DND-41 (cell line): ENCODE data around the gene HSDL2.

ENCODE experiments used
- ATAC-seq: fragments of 200-7000 bp; cut with Tn5 transposase; 3 replicates; pipeline ENCODE4 v1.9.1; 2021; ENCODE audit warnings: low read depth; ENCODE audit not compliant: insufficient read depth
- DNase-seq: peaks from one replicate; pipeline ENCODE4 v3.0.0-alpha.2; 2020
- H2AFZ ChIP-seq: 2 replicates; pipeline ENCODE4 v1.6.0; 2012; ENCODE audit warnings: low read depth, low read length
- H3K27ac ChIP-seq: 2 replicates; pipeline ENCODE4 v1.5.1; 2012; ENCODE audit warnings: low read length, inconsistent platforms
- H3K27me3 ChIP-seq: fragments of 200-600 bp; sonication (generic); 2 replicates; pipeline ENCODE4 v1.6.0; 2012; ENCODE audit warnings: low read length, mild to moderate bottlenecking, inconsistent platforms; ENCODE audit not compliant: insufficient read depth, poor library complexity
- H3K36me3 ChIP-seq: 2 replicates; pipeline ENCODE4 v1.5.1; 2012; ENCODE audit warnings: low read length, inconsistent platforms; ENCODE audit not compliant: insufficient read depth
- H3K4me1 ChIP-seq: 2 replicates; pipeline ENCODE4 v1.5.1; 2012; ENCODE audit warnings: mild to moderate bottlenecking, low read length; ENCODE audit not compliant: insufficient read depth
- H3K4me2 ChIP-seq: 2 replicates; pipeline ENCODE4 v1.6.0; 2012; ENCODE audit warnings: mild to moderate bottlenecking, moderate library complexity, low read length, inconsistent platforms; ENCODE audit not compliant: insufficient read depth
- H3K4me3 ChIP-seq, 2 experiments: fragments of 200-600 bp in 1 of 2; shearing (Covaris generic) in 1 of 2; 2 replicates each; pipeline ENCODE4 v1.5.1; 2012 to 2016; ENCODE audit warnings: inconsistent platforms in 2 of 2, low read length in 2 of 2, mild to moderate bottlenecking in 2 of 2, low read depth in 1 of 2, moderate library complexity in 1 of 2
- H3K79me2 ChIP-seq: 2 replicates; pipeline ENCODE4 v1.6.0; 2012; ENCODE audit warnings: low read length, inconsistent platforms; ENCODE audit not compliant: insufficient read depth
- H3K9ac ChIP-seq: 2 replicates; pipeline ENCODE4 v1.6.0; 2012; ENCODE audit warnings: low read depth, mild to moderate bottlenecking, inconsistent platforms, low read length, moderate library complexity
- H3K9me3 ChIP-seq: 2 replicates; pipeline ENCODE4 v1.5.1; 2012; ENCODE audit warnings: low read length, moderate library complexity, mild to moderate bottlenecking, inconsistent platforms; ENCODE audit not compliant: insufficient read depth, severe bottlenecking
- H4K20me1 ChIP-seq: 2 replicates; pipeline ENCODE4 v1.6.0; 2012; ENCODE audit warnings: low read length; ENCODE audit not compliant: insufficient read depth
- CTCF ChIP-seq: IDR thresholded peaks from 2 replicates; pipeline ENCODE4 v1.5.1; 2012; ENCODE audit warnings: borderline replicate concordance, low read length, moderate library complexity, mild to moderate bottlenecking; ENCODE audit not compliant: poor library complexity, severe bottlenecking; ENCODE audit errors: extremely low read depth
- EZH2 ChIP-seq: IDR thresholded peaks from 3 replicates; pipeline ENCODE4 v1.6.1; 2012; ENCODE audit warnings: borderline replicate concordance, low read depth, mild to moderate bottlenecking, moderate library complexity, low read length, inconsistent platforms; ENCODE audit not compliant: severe bottlenecking

Gene HSDL2

DNA sequence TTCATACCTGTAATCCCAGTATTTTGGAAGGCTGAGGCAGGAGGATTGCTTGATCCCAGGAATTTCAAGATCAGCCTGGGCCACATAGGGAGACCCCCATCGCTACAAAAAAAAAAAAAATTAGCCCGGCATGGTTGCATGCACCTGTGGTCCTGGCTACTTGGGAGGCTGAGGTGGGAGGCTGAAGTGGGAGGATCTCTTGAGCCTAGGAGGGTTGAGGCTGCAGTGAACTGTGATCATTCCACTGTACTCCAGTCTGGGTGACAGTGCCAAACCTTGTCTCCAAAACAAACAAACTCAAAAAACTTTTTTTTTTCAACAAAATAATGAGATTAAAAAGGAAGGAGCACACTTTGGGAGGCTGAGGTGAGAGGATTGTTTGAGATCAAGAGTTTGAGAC, 120.9 kb downstream of the HSDL2 start:
- no peak for TF ChIP-seq EZH2
- no peak for TF ChIP-seq CTCF
- Histone ChIP-seq H3K79me2 (peaks cover 95% of the 10 kb centered on the region), H2AFZ (no peak overlapping the region), H3K9me3 (no peaks in the 10 kb centered on the region), H3K36me3 (no peaks in the 10 kb centered on the region), H3K9ac (no peak overlapping the region), H4K20me1 (peaks cover 14% of the 10 kb centered on the region; the same call in 1 of the 2 replicates), H3K4me2 (no peak overlapping the region), H3K4me1 (no peaks in the 10 kb centered on the region), H3K4me3 (no peak overlapping the region), H3K27ac (no peak overlapping the region), H3K27me3 (no peaks in the 10 kb centered on the region)
- ATAC-seq = no peak
- DNase-seq = no peak

GRCh38 chr9:112501287-112501686, 121.4 kb downstream of the HSDL2 start:
- peaks cover 14% of the 10 kb centered on the region; the same call in 1 of the 2 replicates for H4K20me1 ChIP-seq
- H3K9ac ChIP-seq = no peak overlapping the region
- H2AFZ ChIP-seq = no peak overlapping the region
- H3K79me2 ChIP-seq = peaks cover 92% of the 10 kb centered on the region
- H3K4me2 ChIP-seq = no peak overlapping the region
- H3K9me3 ChIP-seq = no peaks in the 10 kb centered on the region
- H3K27ac ChIP-seq = no peak overlapping the region
- ATAC-seq = no peak
- H3K27me3 ChIP-seq = no peaks in the 10 kb centered on the region
- no peak overlapping the region for H3K4me3 ChIP-seq
- H3K36me3 ChIP-seq = no peaks in the 10 kb centered on the region
- no peaks in the 10 kb centered on the region for H3K4me1 ChIP-seq
- no peak for DNase-seq
- TF ChIP-seq CTCF (no peak), EZH2 (no peak)

- TF ChIP-seq CTCF = no peak
- TF ChIP-seq EZH2 = no peak
- ATAC-seq (no peak), DNase-seq (no peak)
- no peaks in the 10 kb centered on the region for H3K4me1 ChIP-seq
- no peak overlapping the region for H3K4me3 ChIP-seq
- peaks cover 93% of the 10 kb centered on the region for H3K79me2 ChIP-seq
- H3K27me3 ChIP-seq = no peaks in the 10 kb centered on the region
- no peak overlapping the region for H2AFZ ChIP-seq
- no peak overlapping the region for H3K4me2 ChIP-seq
- H3K27ac ChIP-seq = no peak overlapping the region
- H3K9me3 ChIP-seq = no peaks in the 10 kb centered on the region
- peaks cover 22% of the 10 kb centered on the region; the same call in 1 of the 2 replicates for H4K20me1 ChIP-seq
- H3K9ac ChIP-seq = no peak overlapping the region
- H3K36me3 ChIP-seq = no peaks in the 10 kb centered on the region
These were observed 122.5 kb downstream of the HSDL2 start for GRCh38 chr9:112502175-112502946.
